Measurements from ENCODE around the gene USP20. TPM values are rescaled to one million over a fixed set of nuclear protein-coding genes. Genes with fewer than 3 reads are reported as not detected.

Gene USP20
- total RNA-seq, 1 donor from 2014 or later, result 15.7 TPM

DNA sequence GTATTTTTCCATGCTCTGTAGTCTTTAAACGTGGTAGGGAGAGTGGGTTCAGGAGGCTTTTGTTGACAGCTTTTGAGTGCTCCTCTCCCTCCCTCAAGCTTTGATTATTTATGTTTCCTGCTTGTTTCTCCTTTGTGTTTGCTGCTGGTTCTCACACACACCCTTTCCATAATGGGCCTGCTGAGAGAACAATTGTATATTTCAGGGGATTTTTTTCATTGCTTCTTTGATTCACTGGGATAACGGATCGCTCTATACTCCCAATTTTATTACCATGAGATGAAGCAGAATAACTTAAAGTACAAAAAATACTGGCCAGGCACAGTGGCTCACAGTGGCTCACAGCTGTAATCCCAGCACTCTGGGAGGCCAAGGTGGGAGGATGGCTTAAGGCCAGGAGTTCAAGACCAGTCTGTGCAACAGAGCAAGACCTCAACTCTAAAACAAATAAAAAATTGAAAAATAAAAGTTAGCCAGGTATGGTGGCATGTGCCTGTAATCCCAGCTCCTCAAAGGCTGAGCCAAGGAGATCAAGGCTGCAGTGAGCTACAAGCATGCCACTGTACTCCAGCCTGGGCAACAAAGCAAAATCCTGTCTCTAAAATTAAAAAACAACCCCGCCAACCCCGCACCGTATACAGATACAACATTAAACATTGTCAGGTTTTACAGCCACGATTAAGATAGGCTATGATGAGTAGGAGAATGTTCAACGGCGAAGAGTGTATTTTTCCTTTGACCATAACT is 66.9 kb downstream of the USP20 start:
- Histone ChIP-seq H3K36me3 (ENCODE audit: control insufficient read depth, insufficient read depth, low read length) (no peaks in the 10 kb centered on the region), H3K4me3 (ENCODE audit: low read depth, low read length) (no peak overlapping the region), H3K27me3 (ENCODE audit: control insufficient read depth, insufficient read depth, low read length) (no peaks in the 10 kb centered on the region)
- no peak for DNase-seq (ENCODE audit: low read depth)
- TF ChIP-seq, protein P1, sequence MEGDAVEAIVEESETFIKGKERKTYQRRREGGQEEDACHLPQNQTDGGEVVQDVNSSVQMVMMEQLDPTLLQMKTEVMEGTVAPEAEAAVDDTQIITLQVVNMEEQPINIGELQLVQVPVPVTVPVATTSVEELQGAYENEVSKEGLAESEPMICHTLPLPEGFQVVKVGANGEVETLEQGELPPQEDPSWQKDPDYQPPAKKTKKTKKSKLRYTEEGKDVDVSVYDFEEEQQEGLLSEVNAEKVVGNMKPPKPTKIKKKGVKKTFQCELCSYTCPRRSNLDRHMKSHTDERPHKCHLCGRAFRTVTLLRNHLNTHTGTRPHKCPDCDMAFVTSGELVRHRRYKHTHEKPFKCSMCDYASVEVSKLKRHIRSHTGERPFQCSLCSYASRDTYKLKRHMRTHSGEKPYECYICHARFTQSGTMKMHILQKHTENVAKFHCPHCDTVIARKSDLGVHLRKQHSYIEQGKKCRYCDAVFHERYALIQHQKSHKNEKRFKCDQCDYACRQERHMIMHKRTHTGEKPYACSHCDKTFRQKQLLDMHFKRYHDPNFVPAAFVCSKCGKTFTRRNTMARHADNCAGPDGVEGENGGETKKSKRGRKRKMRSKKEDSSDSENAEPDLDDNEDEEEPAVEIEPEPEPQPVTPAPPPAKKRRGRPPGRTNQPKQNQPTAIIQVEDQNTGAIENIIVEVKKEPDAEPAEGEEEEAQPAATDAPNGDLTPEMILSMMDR (IDR thresholded peaks at IDR 0.05; ENCODE audit: insufficient read depth, low read length, poor library complexity, severe bottlenecking), result no peak

GRCh38 chr9:129902740-129903134 is 67.5 kb downstream of the USP20 start:
- H3K27me3 ChIP-seq (ENCODE audit: control insufficient read depth, insufficient read depth, low read length), result no peaks in the 10 kb centered on the region
- TF ChIP-seq, protein P1 (IDR thresholded peaks at IDR 0.05; ENCODE audit: insufficient read depth, low read length, poor library complexity, severe bottlenecking), result no peak
- no peaks in the 10 kb centered on the region for H3K36me3 ChIP-seq (ENCODE audit: control insufficient read depth, insufficient read depth, low read length)
- no peak for DNase-seq (ENCODE audit: low read depth)
- no peak overlapping the region for H3K4me3 ChIP-seq (ENCODE audit: low read depth, low read length)

GRCh38 chr9:129904734-129905133 is 69.5 kb downstream of the USP20 start:
- TF ChIP-seq, protein P1 (IDR thresholded peaks at IDR 0.05; ENCODE audit: insufficient read depth, low read length, poor library complexity, severe bottlenecking), result no peak
- H3K36me3 ChIP-seq (ENCODE audit: control insufficient read depth, insufficient read depth, low read length), result no peaks in the 10 kb centered on the region
- DNase-seq (ENCODE audit: low read depth), result no peak
- H3K27me3 ChIP-seq (ENCODE audit: control insufficient read depth, insufficient read depth, low read length), result no peaks in the 10 kb centered on the region
- H3K4me3 ChIP-seq (ENCODE audit: low read depth, low read length), result no peak overlapping the region

DNA sequence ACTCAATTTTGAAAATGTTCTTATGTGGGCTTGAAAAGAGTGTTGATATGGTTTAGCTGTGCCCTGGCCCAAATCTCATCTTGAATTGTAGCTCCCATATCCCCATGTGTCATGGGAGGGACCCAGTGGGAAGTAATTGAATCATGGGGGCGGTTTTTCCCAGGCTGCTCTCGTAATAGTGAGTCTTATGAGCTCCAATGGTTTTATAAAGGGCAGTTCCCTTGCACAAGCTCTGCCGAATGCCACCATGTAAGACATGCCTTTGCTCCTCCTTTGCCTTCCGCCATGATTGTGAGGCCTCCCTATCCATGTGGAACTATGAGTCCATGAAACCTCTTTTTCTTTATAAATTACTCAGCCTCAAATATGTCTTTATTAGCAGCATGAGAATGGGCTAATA is 71.0 kb downstream of the USP20 start:
- no peaks in the 10 kb centered on the region for H3K36me3 ChIP-seq (ENCODE audit: control insufficient read depth, insufficient read depth, low read length)
- H3K27me3 ChIP-seq (ENCODE audit: control insufficient read depth, insufficient read depth, low read length), result no peaks in the 10 kb centered on the region
- no peak overlapping the region for H3K4me3 ChIP-seq (ENCODE audit: low read depth, low read length)
- TF ChIP-seq, protein P1 (IDR thresholded peaks at IDR 0.05; ENCODE audit: insufficient read depth, low read length, poor library complexity, severe bottlenecking), result no peak
- no peak for DNase-seq (ENCODE audit: low read depth)

- no peak overlapping the region for H3K4me3 ChIP-seq (ENCODE audit: low read depth, low read length)
- no peaks in the 10 kb centered on the region for H3K36me3 ChIP-seq (ENCODE audit: control insufficient read depth, insufficient read depth, low read length)
- TF ChIP-seq, protein P1 (IDR thresholded peaks at IDR 0.05; ENCODE audit: insufficient read depth, low read length, poor library complexity, severe bottlenecking), result no peak
- H3K27me3 ChIP-seq (ENCODE audit: control insufficient read depth, insufficient read depth, low read length), result no peaks in the 10 kb centered on the region
- DNase-seq (ENCODE audit: low read depth), result no peak
Measured at GRCh38 chr9:129907201-129907600, 71.9 kb downstream of the USP20 start.

- H3K36me3 ChIP-seq (ENCODE audit: control insufficient read depth, insufficient read depth, low read length), result no peaks in the 10 kb centered on the region
- H3K27me3 ChIP-seq (ENCODE audit: control insufficient read depth, insufficient read depth, low read length), result no peaks in the 10 kb centered on the region
- TF ChIP-seq, protein P1 (IDR thresholded peaks at IDR 0.05; ENCODE audit: insufficient read depth, low read length, poor library complexity, severe bottlenecking), result no peak
- no peak overlapping the region for H3K4me3 ChIP-seq (ENCODE audit: low read depth, low read length)
- no peak for DNase-seq (ENCODE audit: low read depth)
Measured at GRCh38 chr9:129908906-129909305, 73.6 kb downstream of the USP20 start.

All from kidney epithelial cell (primary cell).